Measurements from ENCODE around the gene FAM181A. TPM values are rescaled to one million over a fixed set of nuclear protein-coding genes. Genes with fewer than 3 reads are reported as not detected.

The FAM181A gene
- total and polyA plus RNA-seq, 9 of the 15 experiments (the other 6 are each of a cell fraction or from before 2014, with no cell fraction given) = not detected

GRCh38 chr14:93936245-93936644 is 9.1 kb downstream of the FAM181A start (continued):
- no peak for TF ChIP-seq MGA (IDR thresholded peaks at IDR 0.05)
- no peak for TF ChIP-seq CBX1 (IDR thresholded peaks at IDR 0.05; ENCODE audit: low read depth)
- TF ChIP-seq ZNF766 (CRISPR knock-in tag; conservative IDR thresholded peaks at IDR 0.05) = 0 out of 2 replicates have a peak, but pooled peaks have one; percentile 33
- TF ChIP-seq CTCF (IDR thresholded peaks at IDR 0.05 in 2 of 3, conservative IDR thresholded peaks at IDR 0.05 in 1 of 3; ENCODE audit: insufficient read depth in 2 of 3, low read depth in 1 of 3, low read length in 3 of 3) = peak; percentile 33 to 58 (median 47); a peak in 5 of 6 replicates
- TF ChIP-seq KLF13 (tag; IDR thresholded peaks at IDR 0.05; ENCODE audit: borderline replicate concordance, low read depth) = no peak
- peak in 1 of 2 experiments; percentile 24; a peak in 2 of 4 replicates for TF ChIP-seq RAD21 (CRISPR knock-in tag; conservative IDR thresholded peaks at IDR 0.05 in 1 of 2, IDR thresholded peaks at IDR 0.05 in 1 of 2)
- no peak for TF ChIP-seq ZBTB9 (CRISPR knock-in tag; IDR thresholded peaks at IDR 0.05)
- TF ChIP-seq XRCC3 (IDR thresholded peaks at IDR 0.05) = no peak
- no peak for TF ChIP-seq PREB (CRISPR knock-in tag; IDR thresholded peaks at IDR 0.05)
- no peak for TF ChIP-seq CAMTA2 (CRISPR knock-in tag; conservative IDR thresholded peaks at IDR 0.05)
- no peak for TF ChIP-seq WHSC1 (IDR thresholded peaks at IDR 0.05; ENCODE audit: low read length)
- TF ChIP-seq FOXK1 (CRISPR knock-in tag; IDR thresholded peaks at IDR 0.05; ENCODE audit: borderline replicate concordance) = no peak
